IPS-18a (cell line): Measurements from ENCODE around the gene CCDC50.

Experiments
- H3K27ac ChIP-seq: one replicate; pipeline ENCODE4 v1.5.1; 2013; ENCODE audit warnings: low read length
- H3K27me3 ChIP-seq: one replicate; pipeline ENCODE4 v1.6.1; 2013; ENCODE audit warnings: mild to moderate bottlenecking, low read length; ENCODE audit not compliant: control insufficient read depth, insufficient read depth
- H3K36me3 ChIP-seq: one replicate; pipeline ENCODE4 v1.6.1; 2013; ENCODE audit warnings: low read depth, low read length; ENCODE audit not compliant: control insufficient read depth
- H3K4me1 ChIP-seq: one replicate; pipeline ENCODE4 v1.6.1; 2013; ENCODE audit warnings: low read depth, low read length; ENCODE audit not compliant: control insufficient read depth
- H3K4me3 ChIP-seq: one replicate; pipeline ENCODE4 v1.5.1; 2013; ENCODE audit warnings: low read length
- H3K9ac ChIP-seq: one replicate; pipeline ENCODE4 v1.6.1; 2013; ENCODE audit warnings: mild to moderate bottlenecking, low read length, moderate library complexity
- H3K9me3 ChIP-seq: one replicate; pipeline ENCODE4 v1.6.1; 2013; ENCODE audit warnings: low read depth, low read length; ENCODE audit not compliant: control insufficient read depth

CCDC50 gene

DNA sequence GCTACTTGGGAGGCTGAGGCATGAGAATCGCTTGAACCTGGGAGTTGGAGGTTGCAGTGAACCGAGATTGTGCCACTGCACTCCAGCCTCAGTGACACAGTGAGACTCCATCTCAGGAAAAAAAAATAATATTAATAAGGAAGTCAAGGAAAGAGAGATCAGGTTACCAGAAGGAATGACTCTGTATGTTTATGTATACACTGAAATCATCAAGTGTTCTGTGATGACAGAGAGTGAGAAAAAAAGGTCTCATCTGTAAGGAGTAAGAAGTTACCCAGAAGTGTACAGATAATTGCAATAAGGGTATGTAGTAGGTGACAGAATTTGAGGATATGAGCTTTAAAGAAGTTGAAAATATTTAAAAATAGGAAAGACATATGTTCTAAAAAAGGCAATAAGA lies 4.3 kb upstream of the CCDC50 start:
- Histone ChIP-seq H3K36me3 (no peaks in the 10 kb centered on the region), H3K27ac (no peak overlapping the region)

DNA sequence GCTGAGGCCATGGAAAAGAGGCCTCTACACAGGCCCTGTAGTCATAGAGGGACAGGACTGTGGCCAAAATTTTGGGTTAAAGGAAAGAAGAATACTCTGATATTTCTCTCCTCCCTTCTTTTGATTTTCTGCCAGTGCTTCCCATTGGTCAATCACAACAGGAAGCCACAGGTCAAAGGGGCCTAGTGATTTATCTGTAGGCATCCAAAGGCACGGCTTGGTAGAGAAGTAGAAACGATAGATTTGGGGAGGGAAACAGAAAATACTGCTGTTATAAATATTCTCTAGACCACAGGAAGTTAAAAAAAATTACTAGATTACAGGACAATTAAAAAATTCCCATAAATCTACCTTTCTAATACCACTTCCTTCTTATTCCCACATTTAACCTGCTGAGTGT lies 1.7 kb upstream of the CCDC50 start:
- Histone ChIP-seq H3K4me1 (peaks cover 18% of the 10 kb centered on the region), H3K9me3 (no peaks in the 10 kb centered on the region), H3K9ac (no peak overlapping the region), H3K4me3 (no peak overlapping the region), H3K27ac (no peak overlapping the region), H3K36me3 (no peaks in the 10 kb centered on the region), H3K27me3 (peaks cover 32% of the 10 kb centered on the region)

More for the DNA sequence above, 4.3 kb upstream of the CCDC50 start:
- H3K4me1 ChIP-seq, result no peaks in the 10 kb centered on the region
- peaks cover 17% of the 10 kb centered on the region for H3K27me3 ChIP-seq
- H3K4me3 ChIP-seq, result no peak overlapping the region
- no peak overlapping the region for H3K9ac ChIP-seq
- no peaks in the 10 kb centered on the region for H3K9me3 ChIP-seq

DNA sequence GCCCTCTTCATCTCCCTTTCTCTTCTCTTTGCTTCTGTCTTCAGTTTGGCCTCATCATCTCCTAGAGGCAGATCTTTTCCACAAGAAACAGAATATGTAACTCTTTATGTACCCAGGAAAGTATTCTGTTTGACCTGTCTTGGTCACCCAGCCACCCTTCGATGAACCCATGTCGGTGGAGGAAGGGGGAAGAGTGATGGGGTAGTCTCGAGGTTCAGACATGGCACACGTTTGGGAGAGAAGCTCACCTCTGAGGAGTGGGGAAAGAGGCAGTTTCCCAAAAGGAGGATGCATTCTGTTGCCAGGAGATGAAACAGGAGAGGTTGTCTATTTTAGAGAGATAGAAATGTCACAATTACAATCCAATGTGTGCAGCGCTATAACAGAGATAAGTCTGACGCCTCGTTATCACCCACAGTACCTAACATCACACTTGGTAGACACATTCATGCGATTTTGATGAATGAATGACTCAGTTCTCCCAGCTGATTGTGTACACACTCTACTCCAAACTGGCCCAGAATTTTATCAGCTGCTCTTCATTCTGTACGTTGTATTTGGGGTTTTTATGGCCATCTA lies 722 bp upstream of the CCDC50 start:
- H3K9me3 ChIP-seq, result no peaks in the 10 kb centered on the region
- H3K4me1 ChIP-seq, result peaks cover 18% of the 10 kb centered on the region
- no peak overlapping the region for H3K27ac ChIP-seq
- H3K36me3 ChIP-seq, result no peaks in the 10 kb centered on the region
- peak overlapping the region; percentile 68 for H3K9ac ChIP-seq
- peak overlapping the region; percentile 82 for H3K4me3 ChIP-seq
- peaks cover 32% of the 10 kb centered on the region for H3K27me3 ChIP-seq

DNA sequence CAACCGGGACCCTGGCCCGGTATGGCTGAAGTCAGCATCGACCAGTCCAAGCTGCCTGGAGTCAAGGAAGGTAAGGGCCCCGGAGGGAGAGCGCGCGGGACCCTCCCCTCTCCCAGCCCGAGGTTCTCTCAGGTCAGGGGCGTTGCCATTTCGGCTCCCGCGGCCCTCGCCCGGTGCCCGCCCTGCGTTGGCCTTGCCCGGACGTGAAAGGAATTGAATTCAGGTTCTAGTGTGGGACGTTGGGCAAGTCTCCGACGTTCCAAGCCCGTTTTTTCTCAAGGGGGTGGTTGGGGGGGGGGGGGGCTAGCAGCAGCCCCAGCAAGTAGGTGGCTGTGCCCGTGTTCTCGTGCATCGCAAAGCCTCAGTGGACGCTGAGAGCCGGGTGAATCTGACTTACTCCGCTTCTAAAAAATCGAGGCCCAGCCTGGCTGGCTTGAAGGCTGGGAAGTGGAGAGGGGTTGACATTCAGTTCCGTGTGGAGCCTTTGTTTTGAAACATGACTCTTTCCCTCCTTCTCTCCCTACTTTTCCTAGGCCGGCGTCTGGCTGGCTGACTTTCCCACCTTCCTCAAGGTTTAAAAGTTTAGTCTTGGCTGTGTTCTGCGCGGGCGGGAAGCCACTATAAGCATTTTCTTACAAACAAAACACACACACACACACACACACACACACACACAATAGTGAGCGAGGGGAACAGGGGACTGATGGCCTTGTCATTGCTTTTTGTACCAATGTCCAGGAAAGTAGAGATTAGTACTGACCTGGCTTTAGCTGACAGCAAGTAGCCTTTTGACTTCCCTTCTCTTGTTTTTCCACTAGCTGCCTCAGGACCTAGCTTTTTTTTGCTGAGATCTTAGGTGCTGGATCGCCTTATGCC lies 698 bp downstream of the CCDC50 start, which contains the start of gene UTS2B:
Gene UTS2B (minus strand): TSS at position 873 of the 876 bp plus-strand sequence. CDS start 48,337 bp downstream, outside the sequence.
- H3K9ac ChIP-seq, result peak within 1 kb of the TSS; percentile 68
- peaks cover 18% of the 10 kb centered on the region for H3K4me1 ChIP-seq
- H3K9me3 ChIP-seq, result no peaks in the 10 kb centered on the region
- peak within 1 kb of the TSS; percentile 82 for H3K4me3 ChIP-seq
- peaks cover 32% of the 10 kb centered on the region for H3K27me3 ChIP-seq
- H3K36me3 ChIP-seq, result no peaks in the 10 kb centered on the region
- H3K27ac ChIP-seq, result no peak within 1 kb of the TSS

DNA sequence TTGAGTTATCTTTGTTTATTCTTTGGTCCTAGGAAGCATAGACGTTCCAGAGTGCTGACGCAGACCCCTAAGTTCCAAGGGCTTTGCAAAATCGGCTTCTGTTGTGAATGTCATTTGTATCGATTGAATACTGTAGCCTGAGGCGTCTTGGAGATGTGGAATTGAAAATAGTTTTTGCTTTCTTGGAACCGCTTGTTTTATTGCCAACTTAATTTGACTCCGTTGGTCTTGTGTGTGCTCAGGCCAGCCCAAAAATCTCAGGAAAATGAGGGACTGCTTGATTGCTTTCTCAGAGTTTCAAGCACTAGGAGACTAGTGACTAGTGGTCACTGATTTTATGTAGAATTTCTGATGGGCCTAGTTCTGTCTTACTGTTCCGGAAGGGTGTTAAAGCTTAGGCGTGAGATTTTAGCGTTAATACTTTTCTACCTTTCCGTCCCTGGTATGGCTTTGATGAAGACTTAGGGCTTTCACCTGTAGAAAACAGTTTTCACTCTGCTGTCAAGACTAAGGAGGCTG lies 1.4 kb downstream of the CCDC50 start:
- H3K9ac ChIP-seq, result peak overlapping the region; percentile 68
- H3K4me1 ChIP-seq, result peaks cover 18% of the 10 kb centered on the region
- H3K36me3 ChIP-seq, result no peaks in the 10 kb centered on the region
- peaks cover 32% of the 10 kb centered on the region for H3K27me3 ChIP-seq
- H3K9me3 ChIP-seq, result no peaks in the 10 kb centered on the region
- H3K27ac ChIP-seq, result no peak overlapping the region
- H3K4me3 ChIP-seq, result peak overlapping the region; percentile 82

DNA sequence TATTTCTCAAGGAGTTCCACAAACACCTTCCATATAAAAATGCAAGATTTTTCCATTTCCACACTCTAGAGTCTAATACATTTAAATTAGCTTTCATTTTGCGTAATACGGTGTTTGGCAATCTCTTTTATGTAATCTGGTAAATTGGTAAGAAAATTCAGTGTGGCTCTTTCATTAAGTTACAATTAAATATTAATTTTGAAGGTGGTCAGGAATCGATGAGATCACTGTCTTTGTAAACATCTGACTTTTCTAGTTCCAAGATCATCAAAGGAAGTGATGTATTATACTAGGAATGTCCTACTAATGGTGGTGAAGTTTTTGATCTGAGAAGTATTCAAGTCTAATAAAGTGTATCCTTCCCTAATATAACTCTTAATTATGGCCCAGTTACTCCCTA lies 2.2 kb downstream of the CCDC50 start:
- H3K4me1 ChIP-seq, result peaks cover 18% of the 10 kb centered on the region
- H3K9me3 ChIP-seq, result no peaks in the 10 kb centered on the region
- H3K36me3 ChIP-seq, result no peaks in the 10 kb centered on the region
- no peak overlapping the region for H3K27ac ChIP-seq
- H3K4me3 ChIP-seq, result peak overlapping the region; percentile 82
- no peak overlapping the region for H3K9ac ChIP-seq
- H3K27me3 ChIP-seq, result peaks cover 32% of the 10 kb centered on the region

DNA sequence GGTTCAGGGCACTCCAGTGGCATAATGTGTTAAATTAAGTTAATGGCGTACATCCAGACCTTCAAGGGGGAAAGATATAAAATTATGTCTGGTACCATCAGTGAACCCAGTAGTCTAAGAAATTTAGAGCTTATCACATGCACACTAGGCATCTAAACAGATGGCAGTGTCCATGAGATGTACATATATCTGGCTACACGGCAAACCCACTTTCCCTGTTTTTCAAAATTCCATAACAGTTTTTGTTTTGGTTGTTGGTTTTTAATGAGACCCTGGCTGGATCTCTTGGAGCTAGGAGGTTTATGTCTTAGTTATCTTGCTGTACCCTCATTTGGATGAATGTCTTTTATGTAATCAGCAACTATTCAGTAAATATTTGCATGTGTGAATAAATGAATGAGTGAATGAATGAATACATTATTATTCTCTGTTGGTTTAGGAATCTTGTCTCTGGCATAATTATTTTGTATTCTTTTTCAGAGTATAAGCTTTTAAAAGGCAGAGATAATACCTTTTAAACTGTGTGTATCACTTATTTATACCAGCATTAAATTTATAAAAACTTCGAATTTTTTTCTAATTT lies 4.2 kb downstream of the CCDC50 start:
- Histone ChIP-seq H3K27me3 (peaks cover 20% of the 10 kb centered on the region), H3K9me3 (no peaks in the 10 kb centered on the region), H3K9ac (no peak overlapping the region), H3K27ac (no peak overlapping the region), H3K4me1 (peaks cover 18% of the 10 kb centered on the region), H3K36me3 (no peaks in the 10 kb centered on the region), H3K4me3 (no peak overlapping the region)

DNA sequence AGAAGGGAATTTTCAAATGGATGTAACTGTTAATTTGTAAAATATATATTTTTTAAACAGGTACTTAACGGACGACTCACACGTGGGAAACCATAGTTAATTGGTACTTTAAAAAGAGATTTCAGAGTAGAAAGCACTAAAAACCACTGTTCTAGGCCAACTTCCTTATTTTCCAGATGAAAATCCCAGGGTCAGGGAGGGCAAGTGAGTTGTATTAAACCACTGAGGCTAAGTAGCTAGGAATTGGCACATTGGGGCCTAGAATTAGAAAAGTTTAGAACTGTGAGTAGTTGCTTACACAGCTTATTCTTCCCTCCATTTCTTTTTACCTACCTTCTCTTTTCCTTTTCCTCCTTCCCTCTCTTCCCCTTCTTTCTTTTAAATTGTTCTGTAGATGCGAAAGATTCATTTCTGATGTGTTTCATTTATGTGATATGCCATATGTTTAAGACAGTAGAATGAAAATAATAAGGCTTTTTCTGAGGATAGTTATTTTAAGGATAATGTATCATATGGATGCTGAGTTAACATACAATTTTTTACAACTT lies 5.2 kb downstream of the CCDC50 start:
- H3K9me3 ChIP-seq, result no peaks in the 10 kb centered on the region
- H3K4me3 ChIP-seq, result no peak overlapping the region
- H3K4me1 ChIP-seq, result peaks cover 18% of the 10 kb centered on the region
- no peaks in the 10 kb centered on the region for H3K36me3 ChIP-seq
- no peak overlapping the region for H3K27ac ChIP-seq
- H3K9ac ChIP-seq, result no peak overlapping the region
- peaks cover 14% of the 10 kb centered on the region for H3K27me3 ChIP-seq

DNA sequence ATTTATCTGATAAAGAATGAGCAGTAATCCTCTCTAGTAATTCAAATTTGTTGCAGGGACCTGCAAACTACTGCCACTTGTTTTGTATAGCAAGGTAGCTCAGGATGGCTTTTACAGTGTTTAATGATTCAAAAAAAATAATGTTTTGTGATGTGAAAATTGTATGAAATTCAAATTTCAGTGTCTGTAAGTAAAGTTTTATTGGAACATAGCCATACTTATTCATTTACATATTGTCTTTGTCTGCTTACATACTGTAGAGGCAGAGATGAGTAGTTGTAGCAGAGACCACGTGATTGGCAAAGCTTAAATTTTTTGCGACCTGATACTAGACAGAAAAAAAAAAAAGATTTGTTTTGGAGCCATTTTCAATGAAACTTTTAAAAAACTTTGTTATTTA lies 7.6 kb downstream of the CCDC50 start:
- Histone ChIP-seq H3K27ac (no peak overlapping the region), H3K4me1 (peaks cover 4% of the 10 kb centered on the region), H3K9ac (no peak overlapping the region)

DNA sequence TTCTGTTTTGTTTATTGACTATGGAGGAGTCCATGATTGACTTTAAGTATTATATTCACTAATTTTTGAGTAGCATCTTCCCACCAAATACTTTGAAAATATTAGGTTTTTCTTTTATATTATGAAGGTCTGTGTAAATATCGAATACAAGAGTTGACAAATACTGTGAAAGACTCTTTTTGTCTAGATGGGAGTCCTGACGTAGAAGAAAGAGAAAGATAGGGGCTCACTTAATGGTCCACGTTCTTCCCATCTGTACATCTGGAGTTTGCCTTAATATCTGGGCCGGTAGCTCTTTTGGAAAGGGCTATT lies 8.9 kb downstream of the CCDC50 start:
- Histone ChIP-seq H3K4me1 (no peaks in the 10 kb centered on the region), H3K4me3 (no peak overlapping the region), H3K27ac (no peak overlapping the region), H3K9me3 (no peaks in the 10 kb centered on the region), H3K9ac (no peak overlapping the region), H3K27me3 (no peaks in the 10 kb centered on the region), H3K36me3 (no peaks in the 10 kb centered on the region)

More for the DNA sequence above, 7.6 kb downstream of the CCDC50 start:
- Histone ChIP-seq H3K27me3 (no peaks in the 10 kb centered on the region), H3K9me3 (no peaks in the 10 kb centered on the region), H3K36me3 (no peaks in the 10 kb centered on the region), H3K4me3 (no peak overlapping the region)

DNA sequence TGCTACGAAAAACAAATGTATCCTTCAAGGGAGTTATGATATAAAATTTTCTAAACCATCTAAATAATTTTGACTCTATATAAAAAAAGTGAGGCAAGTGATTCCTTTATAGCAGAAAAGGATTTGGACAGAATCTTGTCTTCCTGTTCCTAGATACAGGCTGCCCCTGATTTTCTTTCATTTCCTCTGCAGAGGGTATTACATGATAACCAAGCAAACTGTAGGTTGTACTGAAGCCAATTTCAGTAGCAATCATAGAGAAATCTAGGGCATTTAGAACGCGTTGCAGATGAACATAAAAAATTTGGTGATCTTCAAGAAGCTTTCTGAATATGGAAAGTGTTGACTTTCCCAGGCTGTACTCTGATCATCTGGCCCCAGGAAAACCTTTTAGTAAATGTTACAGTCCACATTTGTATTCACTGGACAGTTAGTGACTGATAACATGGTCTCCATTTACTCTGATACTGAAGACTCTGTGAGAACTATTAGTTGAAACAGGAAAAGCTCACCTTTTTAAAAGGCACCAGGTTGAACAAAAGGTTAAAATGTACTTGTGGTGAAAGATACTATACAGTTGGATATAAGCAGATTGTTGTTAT lies 10.2 kb downstream of the CCDC50 start:
- H3K4me3 ChIP-seq, result no peak overlapping the region
- H3K9ac ChIP-seq, result no peak overlapping the region
- no peaks in the 10 kb centered on the region for H3K36me3 ChIP-seq
- H3K27ac ChIP-seq, result no peak overlapping the region
- no peaks in the 10 kb centered on the region for H3K4me1 ChIP-seq
- H3K9me3 ChIP-seq, result no peaks in the 10 kb centered on the region
- no peaks in the 10 kb centered on the region for H3K27me3 ChIP-seq
